ENCODE measurements around the gene HTR6.
"Not testable (repeated sequence)": the region's sequence is repeated elsewhere in the genome, so short reads cannot be mapped to it uniquely, and the experiment has no call there.

HTR6 gene

DNA sequence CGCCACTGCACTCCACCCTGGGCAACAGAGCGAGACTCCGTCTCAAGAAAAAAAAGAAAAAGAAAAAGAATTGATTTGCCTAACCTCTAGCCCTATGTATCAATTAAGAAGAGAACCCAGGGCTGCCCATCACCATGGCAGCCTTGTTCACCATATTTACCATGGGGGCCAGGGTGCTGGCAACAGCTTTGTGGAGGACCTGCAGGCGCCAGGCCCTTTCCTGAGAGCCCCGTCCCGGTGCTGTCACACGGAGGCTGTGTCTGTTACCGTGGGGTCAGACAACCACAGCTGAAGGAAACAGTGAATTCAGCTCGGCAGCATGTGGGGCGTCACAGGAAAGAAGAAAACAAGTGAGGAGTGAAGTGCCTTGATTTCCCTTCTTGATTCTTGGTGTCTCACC lies 27.1 kb upstream of the HTR6 start:
- H3K4me3 ChIP-seq (replicated peaks in 1 of 2; ENCODE audit: low read depth in 2 of 2, low read length in 2 of 2): no peak overlapping the region
- TF ChIP-seq, protein P1, sequence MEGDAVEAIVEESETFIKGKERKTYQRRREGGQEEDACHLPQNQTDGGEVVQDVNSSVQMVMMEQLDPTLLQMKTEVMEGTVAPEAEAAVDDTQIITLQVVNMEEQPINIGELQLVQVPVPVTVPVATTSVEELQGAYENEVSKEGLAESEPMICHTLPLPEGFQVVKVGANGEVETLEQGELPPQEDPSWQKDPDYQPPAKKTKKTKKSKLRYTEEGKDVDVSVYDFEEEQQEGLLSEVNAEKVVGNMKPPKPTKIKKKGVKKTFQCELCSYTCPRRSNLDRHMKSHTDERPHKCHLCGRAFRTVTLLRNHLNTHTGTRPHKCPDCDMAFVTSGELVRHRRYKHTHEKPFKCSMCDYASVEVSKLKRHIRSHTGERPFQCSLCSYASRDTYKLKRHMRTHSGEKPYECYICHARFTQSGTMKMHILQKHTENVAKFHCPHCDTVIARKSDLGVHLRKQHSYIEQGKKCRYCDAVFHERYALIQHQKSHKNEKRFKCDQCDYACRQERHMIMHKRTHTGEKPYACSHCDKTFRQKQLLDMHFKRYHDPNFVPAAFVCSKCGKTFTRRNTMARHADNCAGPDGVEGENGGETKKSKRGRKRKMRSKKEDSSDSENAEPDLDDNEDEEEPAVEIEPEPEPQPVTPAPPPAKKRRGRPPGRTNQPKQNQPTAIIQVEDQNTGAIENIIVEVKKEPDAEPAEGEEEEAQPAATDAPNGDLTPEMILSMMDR (IDR thresholded peaks at IDR 0.05; ENCODE audit: low read depth, low read length): no peak
- no peak for DNase-seq (ENCODE audit: low read depth in 2 of 2)

DNA sequence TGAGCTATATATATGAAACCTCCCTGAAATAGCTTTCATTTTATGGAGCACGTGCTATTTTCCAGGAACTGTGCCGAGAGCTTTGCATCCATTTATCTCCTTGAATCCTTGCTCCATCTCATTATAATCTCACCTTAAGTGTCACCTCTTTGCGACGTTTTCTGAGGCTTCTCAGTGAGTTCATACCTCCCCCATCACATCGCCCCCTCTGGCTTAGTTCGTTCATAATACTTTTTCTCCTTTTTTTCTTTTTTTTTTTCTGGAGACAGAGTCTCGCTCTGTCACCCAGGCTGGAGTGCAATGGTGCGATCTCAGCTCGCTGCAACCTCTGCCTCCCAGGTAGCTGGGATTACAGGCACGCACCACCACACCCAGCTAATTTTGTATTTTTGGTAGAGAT lies 25.4 kb upstream of the HTR6 start:
- not testable (repeated sequence) for H3K4me3 ChIP-seq (replicated peaks in 1 of 2; ENCODE audit: low read depth in 2 of 2, low read length in 2 of 2); DNase-seq (ENCODE audit: low read depth in 2 of 2)

DNA sequence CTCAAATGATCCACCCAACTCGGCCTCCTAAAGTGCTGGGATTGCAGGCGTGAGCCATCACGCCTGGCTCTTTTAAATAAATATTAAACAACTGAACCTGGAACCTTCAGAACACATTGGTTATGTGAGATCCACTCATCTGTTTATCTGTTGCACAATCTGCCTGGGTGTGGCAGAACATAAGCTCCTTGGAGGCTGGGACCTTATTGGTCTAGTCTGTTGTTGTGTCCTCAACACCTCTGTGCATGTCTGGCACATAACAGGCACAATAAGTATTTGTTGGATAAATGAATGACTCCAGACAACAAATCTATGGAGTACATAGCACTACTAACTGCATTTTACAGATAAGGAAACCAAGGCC lies 24.7 kb upstream of the HTR6 start:
- H3K4me3 ChIP-seq (replicated peaks in 1 of 2; ENCODE audit: low read depth in 2 of 2, low read length in 2 of 2): no peak overlapping the region
- peak in 1 of 2 donors; percentile 60 for DNase-seq (ENCODE audit: low read depth in 2 of 2)
- TF ChIP-seq, protein P1 (IDR thresholded peaks at IDR 0.05; ENCODE audit: low read depth, low read length): no peak

DNA sequence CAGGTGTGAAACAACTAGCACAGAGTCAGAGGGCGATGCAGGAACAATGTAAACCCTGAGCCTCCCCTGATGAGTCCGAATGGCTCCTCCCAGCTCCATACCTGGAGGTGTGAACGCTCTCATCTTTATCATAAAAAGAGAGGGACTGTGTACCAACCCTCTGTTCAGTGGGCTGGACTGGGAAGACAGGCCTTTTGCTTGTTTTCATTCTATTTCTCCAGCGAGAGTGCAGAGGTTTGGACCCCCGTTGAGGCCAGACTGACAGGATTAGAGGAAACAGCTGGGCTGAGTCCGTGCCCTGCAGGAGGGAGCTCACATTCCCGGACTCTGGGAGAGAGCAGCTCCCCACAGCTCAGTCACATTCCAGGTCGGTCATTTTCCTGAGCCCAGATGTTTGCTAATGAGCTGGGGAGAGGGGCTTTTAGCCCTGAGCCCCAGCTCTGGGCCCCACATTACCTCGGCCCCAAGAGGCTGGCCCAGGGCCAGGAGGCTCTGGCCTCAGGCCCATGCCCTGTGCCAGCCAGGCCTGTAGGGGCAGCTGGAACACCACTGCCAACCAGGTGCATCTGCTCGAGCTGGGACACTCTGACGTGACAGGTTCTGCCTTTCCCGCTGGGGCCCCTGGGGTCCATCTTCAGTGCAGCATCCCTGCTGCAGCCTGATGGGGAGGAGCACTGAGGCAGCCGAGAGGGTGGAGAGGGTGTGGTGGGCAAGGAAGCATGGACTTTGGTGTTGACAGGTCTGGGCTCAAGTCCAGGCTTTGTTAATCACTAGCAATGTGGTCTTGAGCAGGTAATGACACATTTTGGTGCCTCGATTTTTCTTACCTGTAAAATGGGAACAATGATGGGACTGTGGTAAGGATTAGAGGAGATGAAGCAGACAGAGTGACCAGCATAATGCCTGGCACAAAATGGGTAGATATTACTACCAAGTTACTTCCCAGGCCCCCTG lies 24.0 kb upstream of the HTR6 start:
- TF ChIP-seq, protein P1 (IDR thresholded peaks at IDR 0.05; ENCODE audit: low read depth, low read length): no peak
- DNase-seq (ENCODE audit: low read depth in 2 of 2): peak in 1 of 2 donors; percentile 56
- no peak overlapping the region for H3K4me3 ChIP-seq (replicated peaks in 1 of 2; ENCODE audit: low read depth in 2 of 2, low read length in 2 of 2)

DNA sequence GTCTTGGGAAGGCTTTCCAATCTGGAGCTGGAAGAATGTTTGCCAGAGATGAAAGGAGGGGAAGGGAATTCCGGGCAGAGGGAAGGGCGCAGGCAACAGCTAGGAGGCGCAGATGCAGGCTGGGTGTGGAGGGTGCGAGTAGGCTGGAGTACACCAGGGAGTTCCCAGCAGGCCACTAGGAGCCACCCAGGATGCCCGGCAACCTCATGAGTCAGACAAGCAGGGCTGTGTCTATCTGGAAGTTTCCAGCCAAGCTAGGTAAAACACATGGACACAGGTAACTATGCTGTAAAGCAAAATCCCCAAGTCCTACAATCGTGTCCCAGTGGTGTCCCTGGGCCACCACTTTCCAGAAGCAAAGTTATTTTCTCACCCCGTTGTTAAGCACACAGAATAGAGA lies 21.6 kb upstream of the HTR6 start:
- peak in 1 of 2 donors; percentile 59 for DNase-seq (ENCODE audit: low read depth in 2 of 2)
- TF ChIP-seq, protein P1 (IDR thresholded peaks at IDR 0.05; ENCODE audit: low read depth, low read length): peak; percentile 25
- peak overlapping the region in 1 of 2 donors; percentile 77 for H3K4me3 ChIP-seq (replicated peaks in 1 of 2; ENCODE audit: low read depth in 2 of 2, low read length in 2 of 2)

DNA sequence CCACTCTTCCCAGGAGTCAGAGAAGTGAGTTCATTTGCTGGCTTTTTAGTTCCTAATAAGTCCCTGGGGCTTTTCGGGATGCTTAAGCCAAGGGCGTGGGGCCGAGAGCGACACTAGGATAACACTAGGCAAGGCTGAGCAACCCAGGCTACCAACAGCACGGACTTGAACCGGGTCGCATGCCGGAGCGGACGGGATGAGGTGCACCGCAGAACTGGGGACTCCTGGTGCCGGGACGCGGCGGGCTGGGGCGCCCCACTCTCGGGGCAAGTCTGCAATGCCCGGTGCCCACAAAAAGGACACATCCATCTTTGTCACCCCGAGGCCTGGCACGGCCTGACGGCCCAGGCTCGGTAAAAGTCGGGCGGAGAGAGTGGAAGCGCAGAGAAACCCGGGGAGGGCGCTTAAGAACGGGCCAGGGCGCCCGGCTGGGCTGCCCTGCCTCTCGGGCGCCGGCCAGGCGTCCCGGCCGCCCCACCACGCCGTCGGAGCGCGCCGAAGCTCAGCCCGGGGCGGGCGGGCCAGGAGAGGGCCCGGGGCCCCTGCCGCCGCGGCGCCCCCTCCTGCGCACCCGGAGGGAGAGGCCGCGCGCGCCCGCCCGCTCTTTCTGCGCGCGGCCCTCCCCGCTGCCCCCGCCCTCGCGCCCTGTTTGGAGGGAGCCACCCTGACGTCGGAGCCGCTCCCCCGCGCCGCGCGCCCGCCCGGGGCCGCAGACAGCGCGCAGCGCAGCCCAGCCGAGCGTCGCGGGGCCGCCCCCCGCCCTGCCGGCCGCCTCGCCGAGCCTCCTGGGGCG lies 20.9 kb upstream of the HTR6 start, which contains the start of gene NBL1:
TSS of gene NBL1 (plus strand) at position 710 of the 793 bp plus-strand sequence. CDS start 10,720 bp downstream, outside the sequence.
- H3K4me3 ChIP-seq (replicated peaks in 1 of 2; ENCODE audit: low read depth in 2 of 2, low read length in 2 of 2): peak within 1 kb of the TSS; percentile 77
- TF ChIP-seq, protein P1 (IDR thresholded peaks at IDR 0.05; ENCODE audit: low read depth, low read length): no peak
- peak; percentile 45 to 79 for DNase-seq (ENCODE audit: low read depth in 2 of 2)

DNA sequence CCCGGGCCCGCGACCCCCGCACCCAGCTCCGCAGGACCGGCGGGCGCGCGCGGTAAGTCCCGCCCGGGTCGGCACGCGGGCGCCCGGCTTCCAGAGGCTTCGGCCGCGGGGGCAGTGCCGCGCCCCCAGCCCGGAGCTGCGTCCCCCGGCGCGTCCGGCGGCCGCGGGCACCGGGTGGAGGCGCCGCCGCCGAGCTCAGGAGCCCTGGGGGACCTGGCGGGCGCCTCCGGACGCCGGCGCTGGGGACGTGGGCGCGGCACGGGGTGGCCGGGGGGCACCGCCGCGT lies 20.3 kb upstream of the HTR6 start:
- H3K4me3 ChIP-seq (replicated peaks in 1 of 2; ENCODE audit: low read depth in 2 of 2, low read length in 2 of 2): peak overlapping the region; percentile 77
- no peak for DNase-seq (ENCODE audit: low read depth in 2 of 2)
- TF ChIP-seq, protein P1 (IDR thresholded peaks at IDR 0.05; ENCODE audit: low read depth, low read length): no peak

All from cardiac fibroblast (primary cell).